ENCODE measurements around the gene PIEZO1.

DNA sequence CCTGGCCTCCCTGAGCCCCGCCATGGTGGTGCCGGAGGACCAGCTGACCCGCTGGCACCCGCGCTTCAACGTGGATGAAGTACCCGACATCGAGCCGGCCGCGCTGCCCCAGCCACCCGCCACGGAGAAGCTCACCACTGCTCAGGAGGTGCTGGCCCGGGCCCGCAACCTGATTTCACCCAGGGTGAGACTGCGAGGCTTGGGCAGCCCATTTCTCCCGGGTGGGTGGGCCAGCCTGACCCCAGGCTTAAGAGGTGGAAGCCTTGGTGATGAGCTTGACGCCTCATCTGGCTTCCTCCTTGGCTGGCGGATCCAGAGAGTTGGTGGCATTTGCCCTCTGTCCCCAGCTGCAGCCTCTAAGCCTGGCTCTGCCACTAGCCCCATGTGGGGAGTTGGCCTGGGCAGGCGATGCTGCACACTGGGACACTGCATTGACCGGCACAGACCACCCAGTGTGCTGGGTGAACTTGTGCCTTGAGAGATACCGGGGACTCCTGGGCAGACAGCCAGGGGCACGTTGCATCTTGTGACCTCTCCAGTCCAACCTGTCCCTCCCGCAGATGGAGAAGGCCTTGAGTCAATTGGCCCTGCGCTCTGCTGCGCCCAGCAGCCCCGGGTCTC is 21.6 kb upstream of the PIEZO1 start:
- TF ChIP-seq, protein P1, sequence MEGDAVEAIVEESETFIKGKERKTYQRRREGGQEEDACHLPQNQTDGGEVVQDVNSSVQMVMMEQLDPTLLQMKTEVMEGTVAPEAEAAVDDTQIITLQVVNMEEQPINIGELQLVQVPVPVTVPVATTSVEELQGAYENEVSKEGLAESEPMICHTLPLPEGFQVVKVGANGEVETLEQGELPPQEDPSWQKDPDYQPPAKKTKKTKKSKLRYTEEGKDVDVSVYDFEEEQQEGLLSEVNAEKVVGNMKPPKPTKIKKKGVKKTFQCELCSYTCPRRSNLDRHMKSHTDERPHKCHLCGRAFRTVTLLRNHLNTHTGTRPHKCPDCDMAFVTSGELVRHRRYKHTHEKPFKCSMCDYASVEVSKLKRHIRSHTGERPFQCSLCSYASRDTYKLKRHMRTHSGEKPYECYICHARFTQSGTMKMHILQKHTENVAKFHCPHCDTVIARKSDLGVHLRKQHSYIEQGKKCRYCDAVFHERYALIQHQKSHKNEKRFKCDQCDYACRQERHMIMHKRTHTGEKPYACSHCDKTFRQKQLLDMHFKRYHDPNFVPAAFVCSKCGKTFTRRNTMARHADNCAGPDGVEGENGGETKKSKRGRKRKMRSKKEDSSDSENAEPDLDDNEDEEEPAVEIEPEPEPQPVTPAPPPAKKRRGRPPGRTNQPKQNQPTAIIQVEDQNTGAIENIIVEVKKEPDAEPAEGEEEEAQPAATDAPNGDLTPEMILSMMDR (IDR thresholded peaks at IDR 0.05): no peak
- TF ChIP-seq POLR2A (IDR thresholded peaks at IDR 0.05): no peak
